MCF 10A (cell line): Measurements from ENCODE around the gene PCCA. TPM values are rescaled to one million over a fixed set of nuclear protein-coding genes. Genes with fewer than 3 reads are reported as not detected.

Source experiments
- BruUV-seq: library from RNA; stranded (reverse); fragments of 400-500 nt; replicated peaks from 2 replicates; lab custom pipeline; 2021; lab: Mats Ljungman, UMichigan
- CTCF ChIA-PET: fragments of 300-600 bp; sonication (Branson Sonifier 250); formaldehyde crosslinking; extraction: SDS; loops from one replicate; lab custom pipeline; 2021; ENCODE audit warnings: antibody characterized with exemption, inconsistent platforms; lab: Yijun Ruan, JAX
- POLR2A ChIA-PET: fragments of 300-600, 350-650 bp; sonication (Branson Sonifier 250); formaldehyde crosslinking; extraction: SDS; loops from one replicate; lab custom pipeline; 2020; ENCODE audit warnings: antibody characterized with exemption, inconsistent platforms; lab: Yijun Ruan, JAX
- DNase-seq: peaks from one replicate; pipeline ENCODE4 v3.0.0-alpha.2; 2018; ENCODE audit not compliant: unreplicated experiment
- H3K27ac Mint-ChIP-seq: one replicate; pipeline ENCODE4 v1.8.0; 2022; ENCODE audit warnings: mild to moderate bottlenecking, low read depth, mixed read lengths; ENCODE audit not compliant: unreplicated experiment
- H3K27me3 Mint-ChIP-seq: one replicate; pipeline ENCODE4 v1.8.0; 2022; ENCODE audit warnings: mixed read lengths; ENCODE audit not compliant: insufficient read depth, unreplicated experiment
- H3K36me3 Mint-ChIP-seq: one replicate; pipeline ENCODE4 v1.8.0; 2022; ENCODE audit warnings: mild to moderate bottlenecking, moderate library complexity, mixed read lengths; ENCODE audit not compliant: insufficient read depth, unreplicated experiment
- H3K4me1 Mint-ChIP-seq: one replicate; pipeline ENCODE4 v1.8.0; 2022; ENCODE audit warnings: mixed read lengths; ENCODE audit not compliant: insufficient read depth, unreplicated experiment
- H3K4me3 Mint-ChIP-seq: one replicate; pipeline ENCODE4 v1.8.0; 2022; ENCODE audit warnings: mild to moderate bottlenecking, moderate library complexity, mixed read lengths; ENCODE audit not compliant: unreplicated experiment
- H3K9me3 Mint-ChIP-seq: one replicate; pipeline ENCODE4 v1.8.0; 2022; ENCODE audit warnings: mixed read lengths; ENCODE audit not compliant: unreplicated experiment
- intact Hi-C: fragments of 100-400 bp; cut with micrococcal nuclease; formaldehyde crosslinking; loops from 2 replicates; pipeline ENCODE4 v1.14.1; 2022
- total RNA-seq: library from RNA; stranded (reverse); gene quantifications from 2 replicates; pipeline ENCODE4 v1.2.3, GENCODE V29; 2022
- TF ChIP-seq, protein P1 (sequence below): fragments of 200-600 bp; IDR thresholded peaks from one replicate; pipeline ENCODE4 v1.8.0; 2022; ENCODE audit warnings: antibody characterized with exemption, mild to moderate bottlenecking; ENCODE audit not compliant: unreplicated experiment

The PCCA gene
- total RNA-seq, 1 experiment from 2014 or later, result 23.4 TPM

DNA sequence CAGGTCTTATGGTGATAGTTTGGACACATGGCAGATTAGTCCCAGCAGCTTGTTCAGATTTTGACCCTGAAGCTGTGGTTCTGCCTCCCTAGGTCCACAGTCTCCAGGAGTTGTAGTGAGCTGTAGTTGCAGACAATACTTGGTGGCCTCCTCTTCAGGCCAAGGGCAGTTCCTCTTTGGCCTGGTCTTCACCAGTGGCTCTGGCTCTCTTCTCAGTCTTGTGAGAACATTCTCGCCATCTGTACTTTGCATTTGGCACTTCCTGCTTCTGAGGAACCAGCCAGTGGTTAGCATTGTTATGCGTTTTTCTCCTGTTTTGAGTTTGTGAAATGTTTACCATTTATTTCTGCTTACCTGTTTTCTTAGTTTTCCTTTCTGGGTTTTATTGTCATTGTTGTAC, 40.7 kb downstream of the PCCA start:
- no peaks in the 10 kb centered on the region for H3K27me3 Mint-ChIP-seq
- H3K27ac Mint-ChIP-seq, result no peak overlapping the region
- TF ChIP-seq, protein P1, sequence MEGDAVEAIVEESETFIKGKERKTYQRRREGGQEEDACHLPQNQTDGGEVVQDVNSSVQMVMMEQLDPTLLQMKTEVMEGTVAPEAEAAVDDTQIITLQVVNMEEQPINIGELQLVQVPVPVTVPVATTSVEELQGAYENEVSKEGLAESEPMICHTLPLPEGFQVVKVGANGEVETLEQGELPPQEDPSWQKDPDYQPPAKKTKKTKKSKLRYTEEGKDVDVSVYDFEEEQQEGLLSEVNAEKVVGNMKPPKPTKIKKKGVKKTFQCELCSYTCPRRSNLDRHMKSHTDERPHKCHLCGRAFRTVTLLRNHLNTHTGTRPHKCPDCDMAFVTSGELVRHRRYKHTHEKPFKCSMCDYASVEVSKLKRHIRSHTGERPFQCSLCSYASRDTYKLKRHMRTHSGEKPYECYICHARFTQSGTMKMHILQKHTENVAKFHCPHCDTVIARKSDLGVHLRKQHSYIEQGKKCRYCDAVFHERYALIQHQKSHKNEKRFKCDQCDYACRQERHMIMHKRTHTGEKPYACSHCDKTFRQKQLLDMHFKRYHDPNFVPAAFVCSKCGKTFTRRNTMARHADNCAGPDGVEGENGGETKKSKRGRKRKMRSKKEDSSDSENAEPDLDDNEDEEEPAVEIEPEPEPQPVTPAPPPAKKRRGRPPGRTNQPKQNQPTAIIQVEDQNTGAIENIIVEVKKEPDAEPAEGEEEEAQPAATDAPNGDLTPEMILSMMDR, result no peak
- POLR2A ChIA-PET, result interaction anchor here (1.0 to 1.8 kb wide), 2 partner anchors 40 to 58 kb away, joined by 3 to 5 read pairs; partner anchors contain the start of gene PCCA
- DNase-seq, result no peak
- BruUV-seq, result no TSS peak
- H3K9me3 Mint-ChIP-seq, result no peaks in the 10 kb centered on the region
- CTCF ChIA-PET, result no interaction called here
- peaks cover 14% of the 10 kb centered on the region for H3K4me1 Mint-ChIP-seq
- no peaks in the 10 kb centered on the region for H3K36me3 Mint-ChIP-seq
- intact Hi-C loops, result no loop called here
- no peak overlapping the region for H3K4me3 Mint-ChIP-seq

DNA sequence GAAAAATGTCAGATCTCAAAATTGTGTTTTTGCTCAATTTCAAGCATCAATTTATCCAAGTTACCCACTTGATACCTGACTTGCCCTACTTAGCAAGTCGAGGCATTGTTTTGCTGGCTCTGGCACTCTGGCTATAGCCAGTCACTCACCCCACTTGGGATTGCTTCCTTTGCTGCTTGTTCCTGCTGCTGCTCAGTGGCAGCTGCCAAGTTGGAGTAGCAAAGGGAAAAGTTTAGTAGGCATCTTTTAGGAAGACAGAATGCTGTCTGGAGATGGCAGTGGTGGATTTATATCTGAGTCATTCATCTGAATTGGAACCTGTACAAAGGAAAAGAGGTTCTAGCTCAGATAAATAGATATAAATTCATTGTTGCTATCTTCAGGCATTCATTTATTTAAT, 41.2 kb downstream of the PCCA start:
- CTCF ChIA-PET, result interaction anchor here (0.7 kb wide), 1 partner anchor 104 kb away, joined by 3 read pairs; no protein-coding TSS in a partner anchor
- intact Hi-C loops, result no loop called here
- Mint-ChIP-seq H3K36me3 (no peaks in the 10 kb centered on the region), H3K9me3 (no peaks in the 10 kb centered on the region), H3K4me1 (peaks cover 14% of the 10 kb centered on the region), H3K27me3 (no peaks in the 10 kb centered on the region), H3K4me3 (no peak overlapping the region), H3K27ac (no peak overlapping the region)
- no peak for DNase-seq
- TF ChIP-seq, protein P1, result no peak
- BruUV-seq, result no TSS peak
- POLR2A ChIA-PET, result interaction anchor here (1.0 to 2.2 kb wide), 3 partner anchors 10 to 57 kb away, joined by 3 to 8 read pairs (median 5); partner anchors contain the start of gene PCCA

DNA sequence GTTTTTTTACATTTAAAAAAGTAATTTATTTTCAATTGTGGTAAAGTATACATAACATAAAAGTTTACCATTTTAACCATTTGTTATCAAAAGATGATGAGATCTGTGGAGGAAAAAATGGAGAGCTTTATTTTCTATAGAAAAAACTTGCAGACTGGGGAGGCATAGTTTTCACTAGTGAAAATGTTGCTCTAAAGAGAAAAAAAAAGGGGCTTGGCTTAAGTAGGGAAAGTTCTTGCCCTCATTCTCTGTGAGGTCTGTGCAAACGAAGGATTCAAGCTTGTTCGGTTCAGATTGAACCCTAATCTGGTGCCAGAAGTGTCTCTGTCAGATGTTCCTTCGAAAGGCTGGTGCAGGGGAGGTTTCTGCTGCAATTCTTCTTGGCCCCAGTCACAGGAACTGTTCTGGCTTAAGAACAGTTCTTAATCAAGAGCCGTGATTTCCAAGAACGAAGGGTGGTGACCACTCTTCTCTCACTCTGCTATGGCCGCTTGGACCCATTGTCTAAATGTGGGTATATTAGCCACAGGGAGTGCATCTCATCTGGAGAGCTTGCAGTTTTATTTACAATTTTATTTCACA, 42.1 kb downstream of the PCCA start:
- BruUV-seq, result no TSS peak

More for the DNA sequence above, 42.1 kb downstream of the PCCA start:
- TF ChIP-seq, protein P1, result no peak
- CTCF ChIA-PET, result interaction anchor here (0.7 to 0.8 kb wide), 2 partner anchors 103 to 215 kb away, joined by 3 to 5 read pairs; no protein-coding TSS in a partner anchor
- Mint-ChIP-seq H3K4me1 (peaks cover 14% of the 10 kb centered on the region), H3K27ac (no peak overlapping the region), H3K36me3 (no peaks in the 10 kb centered on the region), H3K27me3 (no peaks in the 10 kb centered on the region), H3K4me3 (no peak overlapping the region), H3K9me3 (no peaks in the 10 kb centered on the region)
- no peak for DNase-seq
- intact Hi-C loops, result no loop called here
- POLR2A ChIA-PET, result interaction anchor here (1.0 to 2.2 kb wide), 3 partner anchors 10 to 56 kb away, joined by 3 to 8 read pairs (median 5); partner anchors contain the start of gene PCCA
